H1 (cell line): Measurements from ENCODE around the gene LPIN2. TPM values are rescaled to one million over a fixed set of nuclear protein-coding genes. Genes with fewer than 3 reads are reported as not detected.

Experiments
- CTCF ChIA-PET: fragments of 300-600 bp; sonication (Branson Sonifier 250); formaldehyde crosslinking; loops from one replicate; lab custom pipeline; 2021; ENCODE audit not compliant: partially characterized antibody; lab: Charles Lee
- POLR2A ChIA-PET: fragments of 300-600 bp; sonication (Branson Sonifier 250); formaldehyde crosslinking; loops from one replicate; lab custom pipeline; 2021; ENCODE audit warnings: inconsistent platforms; ENCODE audit not compliant: partially characterized antibody; lab: Charles Lee
- DNase-seq, 2 experiments: peaks; one replicate each; pipeline versions ENCODE4 v3.0.0 to v3.0.0-alpha.2; 2010 to 2022; ENCODE audit warnings: low spot score in 2 of 2, low read depth in 1 of 2, mixed read lengths in 1 of 2
- FAIRE-seq: peaks from 2 replicates; lab custom pipeline; 2011; peaks lifted over from hg19 to GRCh38; lab: Jason Lieb, UNC
- H2AFZ ChIP-seq: 2 replicates; pipeline ENCODE4 v1.8.1; 2012; ENCODE audit warnings: low read length, inconsistent platforms
- H2AK5ac ChIP-seq: 2 replicates; pipeline ENCODE4 v1.6.1; 2013; ENCODE audit warnings: low read depth, low read length
- H2BK120ac ChIP-seq: replicated peaks from 2 replicates; pipeline ENCODE3; 2013; ENCODE audit warnings: low read depth, low read length, inconsistent platforms
- H2BK12ac ChIP-seq: 2 replicates; pipeline ENCODE4 v1.6.1; 2013; ENCODE audit warnings: low read depth, low read length
- H2BK15ac ChIP-seq: 2 replicates; pipeline ENCODE4 v1.6.1; 2013; ENCODE audit warnings: low read length
- H2BK20ac ChIP-seq: 2 replicates; pipeline ENCODE4 v1.6.1; 2013; ENCODE audit warnings: low read length
- H2BK5ac ChIP-seq: 2 replicates; pipeline ENCODE4 v1.6.1; 2013; ENCODE audit warnings: low read depth, low read length
- H3K14ac ChIP-seq: 2 replicates; pipeline ENCODE4 v1.6.1; 2013; ENCODE audit warnings: inconsistent platforms; ENCODE audit not compliant: insufficient read length
- H3K18ac ChIP-seq: 2 replicates; pipeline ENCODE4 v1.6.1; 2013; ENCODE audit warnings: low read length; ENCODE audit errors: extremely low read depth
- H3K23ac ChIP-seq: 2 replicates; pipeline ENCODE4 v1.6.1; 2013; ENCODE audit warnings: inconsistent platforms; ENCODE audit not compliant: insufficient read length
- H3K23me2 ChIP-seq: 2 replicates; pipeline ENCODE4 v1.6.1; 2013; ENCODE audit warnings: low read depth, low read length
- H3K27ac ChIP-seq: 2 replicates; pipeline ENCODE4 v1.6.1; 2011; ENCODE audit warnings: low read depth, low read length, inconsistent platforms
- H3K27me3 ChIP-seq, 4 experiments: replicated peaks in 1 of 4; 1 replicate in 1 of 4; 2 replicates in 3 of 4; pipeline versions ENCODE4 v1.6.1 to v1.8.1; 2011 to 2013; ENCODE audit warnings: low read length in 3 of 4, mild to moderate bottlenecking in 3 of 4, inconsistent platforms in 2 of 4, mixed read lengths in 2 of 4, moderate library complexity in 1 of 4; ENCODE audit not compliant: control insufficient read depth in 3 of 4, insufficient read depth in 3 of 4; ENCODE audit errors: extremely low read depth in 1 of 4
- H3K36me3 ChIP-seq, 4 experiments: 2 replicates each; pipeline versions ENCODE4 v1.6.1 to v1.8.1; 2011 to 2013; ENCODE audit warnings: mild to moderate bottlenecking in 4 of 4, low read length in 3 of 4, moderate library complexity in 2 of 4, control low read depth in 1 of 4, inconsistent platforms in 1 of 4; ENCODE audit not compliant: insufficient read depth in 4 of 4, control insufficient read depth in 2 of 4
- H3K4ac ChIP-seq: replicated peaks from 2 replicates; pipeline ENCODE3; 2013; ENCODE audit warnings: low read length, low read depth, mixed read lengths, inconsistent platforms; ENCODE audit not compliant: insufficient read length
- H3K4me1 ChIP-seq, 4 experiments: replicated peaks in 1 of 4; 1 replicate in 1 of 4; 2 replicates in 3 of 4; pipeline versions ENCODE4 v1.6.1 to v1.8.1; 2011 to 2013; ENCODE audit warnings: low read length in 3 of 4, inconsistent platforms in 2 of 4, mixed read lengths in 1 of 4; ENCODE audit not compliant: insufficient read depth in 4 of 4, control insufficient read depth in 3 of 4
- H3K4me2 ChIP-seq, 2 experiments: 2 replicates each; pipeline versions ENCODE4 v1.6.1 to v1.8.1; 2011 to 2013; ENCODE audit warnings: low read depth in 2 of 2, low read length in 2 of 2, control low read depth in 1 of 2, inconsistent platforms in 1 of 2, mild to moderate bottlenecking in 1 of 2; ENCODE audit not compliant: insufficient read depth in 1 of 2
- H3K4me3 ChIP-seq, 4 experiments: fragments of 200-600, 300-600 bp in 1 of 4; sonication (generic), shearing (Covaris generic), sonication (Bioruptor Twin) in 1 of 4; 2 replicates each; pipeline versions ENCODE4 v1.5.1 to v1.8.1; 2011 to 2016; ENCODE audit warnings: low read length in 4 of 4, low read depth in 3 of 4, control low read depth in 2 of 4, inconsistent platforms in 2 of 4, mild to moderate bottlenecking in 2 of 4, mixed read lengths in 1 of 4, moderate library complexity in 1 of 4; ENCODE audit not compliant: insufficient read depth in 2 of 4; ENCODE audit errors: extremely low read depth in 1 of 4
- H3K56ac ChIP-seq: replicated peaks from 2 replicates; pipeline ENCODE3; 2013; ENCODE audit warnings: low read depth, mild to moderate bottlenecking, mixed read lengths, low read length, inconsistent platforms; ENCODE audit not compliant: insufficient read length
- H3K79me1 ChIP-seq: 2 replicates; pipeline ENCODE4 v1.6.1; 2013; ENCODE audit warnings: low read depth, low read length, control low read depth
- H3K79me2 ChIP-seq, 2 experiments: 2 replicates each; pipeline versions ENCODE4 v1.6.1 to v1.8.1; 2012 to 2013; ENCODE audit warnings: low read length in 2 of 2, mild to moderate bottlenecking in 2 of 2, inconsistent platforms in 1 of 2; ENCODE audit not compliant: insufficient read depth in 2 of 2, control insufficient read depth in 1 of 2
- H3K9ac ChIP-seq, 4 experiments: replicated peaks in 1 of 4; 1 replicate in 1 of 4; 2 replicates in 3 of 4; pipeline versions ENCODE4 v1.6.1 to v1.8.1; 2011 to 2013; ENCODE audit warnings: low read depth in 3 of 4, low read length in 3 of 4, control low read depth in 2 of 4, mild to moderate bottlenecking in 2 of 4, moderate library complexity in 2 of 4, inconsistent platforms in 1 of 4; ENCODE audit errors: extremely low read depth in 1 of 4
- H3K9me3 ChIP-seq, 2 experiments: 2 replicates each; pipeline versions ENCODE4 v1.6.1 to v1.8.1; 2012 to 2013; ENCODE audit warnings: mild to moderate bottlenecking in 2 of 2, moderate library complexity in 2 of 2, control low read depth in 1 of 2, inconsistent platforms in 1 of 2, low read depth in 1 of 2, low read length in 1 of 2, mixed read lengths in 1 of 2; ENCODE audit not compliant: insufficient read depth in 2 of 2
- H4K20me1 ChIP-seq, 2 experiments: replicated peaks in 1 of 2; 2 replicates each; pipeline versions ENCODE3 to v1.8.1; 2011 to 2013; ENCODE audit warnings: inconsistent platforms in 2 of 2, low read length in 2 of 2, mild to moderate bottlenecking in 1 of 2; ENCODE audit not compliant: insufficient read depth in 2 of 2, control insufficient read depth in 1 of 2
- H4K5ac ChIP-seq: 2 replicates; pipeline ENCODE4 v1.6.1; 2013; ENCODE audit warnings: low read length, low read depth, mixed read lengths, inconsistent platforms; ENCODE audit not compliant: insufficient read length
- H4K8ac ChIP-seq: 2 replicates; pipeline ENCODE4 v1.8.0; 2013; ENCODE audit warnings: mild to moderate bottlenecking, moderate library complexity, low read length, inconsistent platforms; ENCODE audit not compliant: insufficient read depth; ENCODE audit errors: extremely low read depth
- H4K91ac ChIP-seq: replicated peaks from 2 replicates; pipeline ENCODE3; 2013; ENCODE audit warnings: low read length, mixed read lengths, inconsistent platforms; ENCODE audit not compliant: insufficient read length
- ATF2 ChIP-seq: IDR thresholded peaks from 2 replicates; pipeline ENCODE4 v1.6.1; 2012; ENCODE audit warnings: low read length, inconsistent platforms
- ATF3 ChIP-seq: IDR thresholded peaks from 2 replicates; pipeline ENCODE4 v1.6.1; 2011; ENCODE audit warnings: low read depth, mild to moderate bottlenecking, low read length; ENCODE audit not compliant: insufficient read depth
- CBX8 ChIP-seq: fragments of 300-800, 300-1000 bp; sonication (generic); IDR thresholded peaks from 2 replicates; pipeline ENCODE4 v1.7.1; 2016; ENCODE audit warnings: low read depth, low read length, borderline replicate concordance
- CHD1 ChIP-seq: IDR thresholded peaks from 2 replicates; pipeline ENCODE4 v1.6.1; 2012; ENCODE audit warnings: low read depth, low read length, improper control_type of control experiment
- JUN ChIP-seq: IDR thresholded peaks from 2 replicates; pipeline ENCODE4 v1.6.1; 2011; ENCODE audit warnings: low read depth, mild to moderate bottlenecking, improper control_type of control experiment, low read length
- KDM1A ChIP-seq: fragments of 200-600, 300-600 bp; sonication (generic); IDR thresholded peaks from 2 replicates; pipeline ENCODE4 v1.7.1; 2016; ENCODE audit warnings: mild to moderate bottlenecking, low read length, borderline replicate concordance
- RBBP5 ChIP-seq: IDR thresholded peaks from 2 replicates; pipeline ENCODE4 v1.7.1; 2012; ENCODE audit warnings: low read depth, mild to moderate bottlenecking, inconsistent platforms, low read length, moderate library complexity, borderline replicate concordance
- USF2 ChIP-seq: IDR thresholded peaks from 2 replicates; pipeline ENCODE4 v1.6.1; 2011; ENCODE audit warnings: low read length, improper control_type of control experiment
- WGBS, 2 experiments: shearing (Covaris generic) in 1 of 2; methylation state at CpG; one replicate each; pipeline versions ENCODE4 v1.1.6 to v1.1.7; 2013 to 2015; ENCODE audit warnings: low lambda C conversion rate in 2 of 2, mixed read lengths in 2 of 2, inconsistent platforms in 1 of 2, low coverage in 1 of 2, missing lambda C conversion rate in 1 of 2; ENCODE audit not compliant: insufficient replicate concordance in 2 of 2, insufficient coverage in 1 of 2, insufficient read length in 1 of 2; ENCODE audit errors: extremely low coverage in 1 of 2, missing lambda C conversion rate in 1 of 2; 5-methylcytosine and 5-hydroxymethylcytosine counted together
- polyA plus RNA-seq, 7 experiments: library from polyadenylated mRNA; depleted of rRNA in 3 of 7; stranded (reverse) in 5 of 7; unstranded in 2 of 7; fragments of >200 nt in 5 of 7; fragments of 200-250 nt in 2 of 7; gene quantifications; 1 replicate in 5 of 7; 2 replicates in 1 of 7; 4 replicates in 1 of 7; pipeline versions ENCODE4 v1.2.1 to v1.2.3, GENCODE V29; 2011 to 2013; ENCODE audit warnings: missing spikeins in 2 of 7, mixed read lengths in 2 of 7
- total RNA-seq: library from RNA; stranded (reverse); fragmentation: NEBNext Ultra II Directional; extraction: Animal tissue kit (Norgen Biotek cat#: 25700); gene quantifications from 2 replicates; pipeline ENCODE4 v1.2.1, GENCODE V29; 2021

The LPIN2 gene
- total and polyA plus RNA-seq, 2 of the 8 experiments (the other 6 are each of a cell fraction or from before 2014, with no cell fraction given), result 7.4 to 14.2 TPM

GRCh38 chr18:3016585-3017297 lies 3.8 kb upstream of the LPIN2 start:
- FAIRE-seq, result no peak
- CTCF ChIA-PET, result interaction anchor here (1.0 to 1.7 kb wide), 2 partner anchors 27 to 49 kb away, joined by 3 read pairs; no protein-coding TSS in a partner anchor
- TF ChIP-seq ATF3 (no peak), JUN (no peak), CHD1 (no peak), USF2 (no peak), ATF2 (no peak), CBX8 (no peak), RBBP5 (no peak), KDM1A (no peak)

More at GRCh38 chr18:3016585-3017297, 3.8 kb upstream of the LPIN2 start:
- Histone ChIP-seq H3K79me1 (no peaks in the 10 kb centered on the region), H3K18ac (no peak overlapping the region), H3K56ac (no peak overlapping the region), H3K14ac (no peak overlapping the region), H4K20me1 (no peaks in the 10 kb centered on the region), H2BK120ac (no peak overlapping the region), H4K91ac (no peak overlapping the region), H2AFZ (peak overlapping the region; percentile 79; the same call in 1 of the 2 replicates), H2BK20ac (no peak overlapping the region), H3K9ac (no peak overlapping the region), H3K36me3 (no peaks in the 10 kb centered on the region), H3K4ac (no peak overlapping the region), H3K23ac (no peak overlapping the region), H3K4me3 (no peak overlapping the region), H3K4me2 (peak overlapping the region in 1 of 2 experiments; percentile 17; a peak in 1 of 4 replicates), H2BK15ac (no peak overlapping the region), H3K27ac (no peak overlapping the region), H3K23me2 (no peaks in the 10 kb centered on the region; the same call in none of the 2 replicates), H2BK5ac (no peak overlapping the region), H3K9me3 (no peaks in the 10 kb centered on the region), H2BK12ac (no peak overlapping the region), H4K5ac (no peak overlapping the region), H4K8ac (no peak overlapping the region), H3K79me2 (peaks cover 0 to 4% of the 10 kb centered on the region in 2 experiments; a peak in 2 of 4 replicates), H2AK5ac (no peak overlapping the region), H3K27me3 (no peaks in the 10 kb centered on the region; a peak in 1 of 7 replicates), H3K4me1 (peaks cover 0 to 3% (median under 1%) of the 10 kb centered on the region in 4 experiments; a peak in 3 of 7 replicates)
- no peak for DNase-seq
- POLR2A ChIA-PET, result no interaction called here
- WGBS, 2 experiments, result 87% methylated on average over 3 of the region's 3 CpGs; no CpG with 5 or more reads in 1 of the 2 experiments
